ENCODE measurements around the gene PRR16. TPM values are rescaled to one million over a fixed set of nuclear protein-coding genes. Genes with fewer than 3 reads are reported as not detected.

Gene PRR16
- total and polyA plus RNA-seq, 2 experiments from 2014 or later, result 1.0 to 1.7 TPM

DNA sequence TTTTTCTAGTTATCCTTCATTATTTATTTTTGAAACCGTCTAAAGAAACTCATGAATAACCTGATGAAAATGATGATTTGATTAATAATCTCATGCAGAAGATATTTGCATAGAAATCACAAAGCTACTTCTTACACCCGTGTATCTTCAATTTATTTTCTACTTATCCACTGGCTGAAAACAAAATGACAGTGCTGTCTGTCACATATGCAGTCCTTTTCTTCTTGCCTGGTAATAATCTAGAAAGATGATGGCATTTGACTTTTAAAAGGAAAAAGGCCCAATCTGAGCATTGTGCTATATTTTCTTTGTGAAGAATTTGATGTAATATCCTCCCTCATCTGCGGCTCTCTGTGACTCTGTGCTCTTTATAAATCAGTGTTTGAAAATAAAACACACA lies 253.3 kb downstream of the PRR16 start:
- ATAC-seq (no peak), DNase-seq (ENCODE audit: low spot score) (no peak)
- TF ChIP-seq CTCF (conservative IDR thresholded peaks at IDR 0.05; ENCODE audit: low read depth in 2 of 2) (no peak), JUNB (IDR thresholded peaks at IDR 0.05; ENCODE audit: unreplicated experiment) (no peak), EZH2 (IDR thresholded peaks at IDR 0.05; ENCODE audit: low read depth, unreplicated experiment) (no peak), REST (IDR thresholded peaks at IDR 0.05; ENCODE audit: unreplicated experiment) (no peak), ZNF462 (CRISPR knock-in tag; IDR thresholded peaks at IDR 0.05) (no peak)
- H3K27ac Mint-ChIP-seq, result no peak overlapping the region
- H3K36me3 ChIP-seq (ENCODE audit: insufficient read depth), result no peaks in the 10 kb centered on the region
- no peaks in the 10 kb centered on the region for H3K27me3 ChIP-seq (ENCODE audit: insufficient read depth)
- H3F3A ChIP-seq (replicated peaks; ENCODE audit: low read depth), result no peaks in the 10 kb centered on the region
- H3K27ac ChIP-seq (ENCODE audit: low read depth), result no peak overlapping the region
- no peak overlapping the region for H2AFZ ChIP-seq
- no peaks in the 10 kb centered on the region for H3K36me3 Mint-ChIP-seq (ENCODE audit: low read depth)
- peaks cover 6% of the 10 kb centered on the region; the same call in 2 of the 3 replicates for H3K4me1 Mint-ChIP-seq
- H3K4me2 ChIP-seq, result no peak overlapping the region
- H3K27me3 Mint-ChIP-seq (ENCODE audit: insufficient read depth, low read depth, poor library complexity), result no peaks in the 10 kb centered on the region
- no peaks in the 10 kb centered on the region for H4K20me1 ChIP-seq (replicated peaks; ENCODE audit: insufficient read depth)
- no peaks in the 10 kb centered on the region for H3K4me1 ChIP-seq (ENCODE audit: insufficient read depth)
- no peak overlapping the region for H3K4me3 ChIP-seq
- no peak overlapping the region for H3K4me3 Mint-ChIP-seq
- no peaks in the 10 kb centered on the region for H3K9me3 Mint-ChIP-seq
- H3K79me2 ChIP-seq (replicated peaks; ENCODE audit: insufficient read depth), result no peaks in the 10 kb centered on the region
- no peaks in the 10 kb centered on the region for H3K9me2 ChIP-seq (ENCODE audit: insufficient read depth)

Measured in GM23338 (cell line).